Measurements from ENCODE around the gene NFASC. TPM values are rescaled to one million over a fixed set of nuclear protein-coding genes. Genes with fewer than 3 reads are reported as not detected.

NFASC gene
- total and polyA plus RNA-seq, 2 donors (not counting 3 experiments of a cell fraction or from before 2014, with no cell fraction given): not detected

DNA sequence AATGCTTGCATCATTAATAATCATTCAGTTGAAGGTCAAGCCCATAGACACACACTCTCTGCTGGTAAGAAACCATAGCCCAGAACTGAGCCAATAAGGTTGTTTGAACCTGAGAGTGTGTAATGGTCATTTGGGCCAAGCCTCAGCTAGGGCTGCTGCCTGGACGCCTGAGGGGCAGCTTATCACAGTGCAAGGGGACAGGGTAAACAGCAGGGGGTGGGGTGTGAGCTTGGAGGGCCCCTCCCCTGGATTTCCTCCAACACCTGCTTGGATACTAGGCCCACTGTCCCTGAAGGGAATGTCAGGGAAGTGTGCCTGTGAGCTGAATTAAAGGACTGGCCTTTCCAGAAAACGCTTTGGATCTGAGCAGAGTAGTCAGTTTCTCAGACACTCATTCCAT, 147.7 kb downstream of the NFASC start:
- FAIRE-seq: no peak
- TF ChIP-seq JUN (IDR thresholded peaks at IDR 0.05; ENCODE audit: borderline replicate concordance, insufficient read depth, insufficient read length, low read depth) (no peak), POLR2A (IDR thresholded peaks at IDR 0.05; ENCODE audit: low read depth, low read length) (no peak), MYC (IDR thresholded peaks at IDR 0.05; ENCODE audit: low read depth, low read length) (no peak), EZH2 (IDR thresholded peaks at IDR 0.05; ENCODE audit: borderline replicate concordance, low read depth, low read length, severe bottlenecking) (no peak), GATA2 (IDR thresholded peaks at IDR 0.05; ENCODE audit: insufficient read depth, insufficient read length, low read depth, low read length) (no peak), POLR2AphosphoS5 (IDR thresholded peaks at IDR 0.05; ENCODE audit: insufficient read depth, low read depth, low read length) (no peak), FOS (IDR thresholded peaks at IDR 0.05; ENCODE audit: borderline replicate concordance, insufficient read depth, low read length) (no peak)
- TF ChIP-seq, protein P1, sequence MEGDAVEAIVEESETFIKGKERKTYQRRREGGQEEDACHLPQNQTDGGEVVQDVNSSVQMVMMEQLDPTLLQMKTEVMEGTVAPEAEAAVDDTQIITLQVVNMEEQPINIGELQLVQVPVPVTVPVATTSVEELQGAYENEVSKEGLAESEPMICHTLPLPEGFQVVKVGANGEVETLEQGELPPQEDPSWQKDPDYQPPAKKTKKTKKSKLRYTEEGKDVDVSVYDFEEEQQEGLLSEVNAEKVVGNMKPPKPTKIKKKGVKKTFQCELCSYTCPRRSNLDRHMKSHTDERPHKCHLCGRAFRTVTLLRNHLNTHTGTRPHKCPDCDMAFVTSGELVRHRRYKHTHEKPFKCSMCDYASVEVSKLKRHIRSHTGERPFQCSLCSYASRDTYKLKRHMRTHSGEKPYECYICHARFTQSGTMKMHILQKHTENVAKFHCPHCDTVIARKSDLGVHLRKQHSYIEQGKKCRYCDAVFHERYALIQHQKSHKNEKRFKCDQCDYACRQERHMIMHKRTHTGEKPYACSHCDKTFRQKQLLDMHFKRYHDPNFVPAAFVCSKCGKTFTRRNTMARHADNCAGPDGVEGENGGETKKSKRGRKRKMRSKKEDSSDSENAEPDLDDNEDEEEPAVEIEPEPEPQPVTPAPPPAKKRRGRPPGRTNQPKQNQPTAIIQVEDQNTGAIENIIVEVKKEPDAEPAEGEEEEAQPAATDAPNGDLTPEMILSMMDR (IDR thresholded peaks at IDR 0.05; ENCODE audit: extremely low read depth in 1 of 2, insufficient read depth in 1 of 2, low read depth in 1 of 2, low read length in 2 of 2): no peak
- TF ChIP-seq, protein P2, sequence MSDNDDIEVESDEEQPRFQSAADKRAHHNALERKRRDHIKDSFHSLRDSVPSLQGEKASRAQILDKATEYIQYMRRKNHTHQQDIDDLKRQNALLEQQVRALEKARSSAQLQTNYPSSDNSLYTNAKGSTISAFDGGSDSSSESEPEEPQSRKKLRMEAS (IDR thresholded peaks at IDR 0.05; ENCODE audit: insufficient read depth, insufficient read length): no peak

More for the DNA sequence above, 147.7 kb downstream of the NFASC start:
- H3K79me2 ChIP-seq (ENCODE audit: control insufficient read depth, insufficient read depth, low read length): no peaks in the 10 kb centered on the region
- no TSS peak for BruUV-seq (replicated peaks)
- no peak for DNase-seq (ENCODE audit: low read depth, low spot score)
- ChIA-PET POLR2A (no interaction called here), CTCF (no interaction called here)
- H3K36me3 ChIP-seq (ENCODE audit: control insufficient read depth in 2 of 2, extremely low read depth in 1 of 2, insufficient read depth in 2 of 2, low read length in 2 of 2): no peaks in the 10 kb centered on the region
- H3K4me2 ChIP-seq (ENCODE audit: insufficient read depth, low read length): no peak overlapping the region
- no peak overlapping the region for H3K27ac ChIP-seq (ENCODE audit: insufficient read depth, low read depth, low read length)
- H2AFZ ChIP-seq (ENCODE audit: low read depth, low read length): no peak overlapping the region
- H3K4me1 ChIP-seq (ENCODE audit: control insufficient read depth, extremely low read depth, insufficient read depth, low read length): no peaks in the 10 kb centered on the region
- H3K4me3 ChIP-seq (replicated peaks in 1 of 3; ENCODE audit: insufficient read depth in 1 of 3, low read depth in 1 of 3, low read length in 3 of 3): no peak overlapping the region
- H4K20me1 ChIP-seq (replicated peaks; ENCODE audit: control insufficient read depth, extremely low read depth, insufficient read depth, low read length): no peaks in the 10 kb centered on the region
- dilution Hi-C loops (cut with MboI; ENCODE audit: extremely low pct_ligation_motif_present, low sequenced_read_pairs): no loop called here
- H3K27me3 ChIP-seq (ENCODE audit: control insufficient read depth in 2 of 2, insufficient read depth in 2 of 2, low read length in 2 of 2): peaks cover 0 to 5% of the 10 kb centered on the region in 2 experiments
- no peaks in the 10 kb centered on the region for H3K9me3 ChIP-seq (replicated peaks; ENCODE audit: control insufficient read depth, insufficient read depth, low read length)
- intact Hi-C loops (cut with micrococcal nuclease): no loop called here
- H3K9ac ChIP-seq (replicated peaks; ENCODE audit: extremely low read depth, insufficient read depth, low read length): no peak overlapping the region
- no peaks in the 10 kb centered on the region for H3K9me1 ChIP-seq (replicated peaks; ENCODE audit: control insufficient read depth, extremely low read depth, insufficient read depth, low read length)
